ENCODE data around the gene KRTAP29-1.
"Not testable (repeated sequence)": the region's sequence is repeated elsewhere in the genome, so short reads cannot be mapped to it uniquely, and the experiment has no call there.

- not testable (repeated sequence) for TF ChIP-seq CTCF (IDR thresholded peaks at IDR 0.05); BCL3 (IDR thresholded peaks at IDR 0.05); JUNB (IDR thresholded peaks at IDR 0.05); RAD21 (conservative IDR thresholded peaks at IDR 0.05 in 1 of 2, IDR thresholded peaks at IDR 0.05 in 1 of 2); EP300 (IDR thresholded peaks at IDR 0.05); MAZ (IDR thresholded peaks at IDR 0.05; ENCODE audit: borderline replicate concordance, low read depth, low read length); CEBPB (IDR thresholded peaks at IDR 0.05)
These were observed 47.8 kb upstream of the KRTAP29-1 start, which contains the start of gene KRT33A for GRCh38 chr17:41350381-41350878.

All from A549 (cell line).